Erythroblast (primary cell): Measurements from ENCODE around the gene ATP6V1A.
"Not testable (repeated sequence)": the region's sequence is repeated elsewhere in the genome, so short reads cannot be mapped to it uniquely, and the experiment has no call there.

Source experiments
- DNase-seq, 2 experiments: peaks; one replicate each; lab custom pipeline; 2025; lab: John Stamatoyannopoulos, UW
- GATA1 ChIP-seq: IDR thresholded peaks from 2 replicates; pipeline ENCODE4 v1.6.1; 2011; ENCODE audit warnings: low read depth, mild to moderate bottlenecking, control low read depth, low read length, moderate library complexity
- POLR2A ChIP-seq: IDR thresholded peaks from 2 replicates; pipeline ENCODE4 v1.6.1; 2011; ENCODE audit warnings: mild to moderate bottlenecking, low read length

Gene ATP6V1A

DNA sequence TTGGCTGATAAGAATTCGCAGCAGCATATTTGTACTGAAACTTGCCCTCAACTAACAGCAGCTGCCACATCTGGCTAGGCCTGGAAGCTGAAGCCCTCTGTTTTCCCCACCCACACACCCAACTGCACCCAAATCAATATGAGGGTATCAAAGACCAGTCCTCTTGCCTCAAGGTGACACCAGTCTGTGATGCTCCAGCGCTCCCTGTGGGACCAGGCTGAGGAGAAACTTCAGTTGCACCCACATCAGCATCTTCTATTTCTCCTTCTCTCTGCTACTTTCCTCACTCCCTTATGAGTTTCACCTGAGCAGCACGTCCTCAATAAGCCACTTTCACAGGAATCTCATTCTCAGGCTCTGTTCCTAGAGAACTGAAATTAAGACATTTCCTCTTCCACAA lies 73.0 kb downstream of the ATP6V1A start:
- no peak for TF ChIP-seq GATA1
- no peak for DNase-seq

GRCh38 chr3:113825090-113825489 lies 78.3 kb downstream of the ATP6V1A start:
- DNase-seq: no peak
- TF ChIP-seq GATA1: no peak
- TF ChIP-seq POLR2A: no peak

- no peak for DNase-seq
- TF ChIP-seq GATA1: no peak
- TF ChIP-seq POLR2A: no peak
Observed at GRCh38 chr3:113828600-113828999, 81.8 kb downstream of the ATP6V1A start.

DNA sequence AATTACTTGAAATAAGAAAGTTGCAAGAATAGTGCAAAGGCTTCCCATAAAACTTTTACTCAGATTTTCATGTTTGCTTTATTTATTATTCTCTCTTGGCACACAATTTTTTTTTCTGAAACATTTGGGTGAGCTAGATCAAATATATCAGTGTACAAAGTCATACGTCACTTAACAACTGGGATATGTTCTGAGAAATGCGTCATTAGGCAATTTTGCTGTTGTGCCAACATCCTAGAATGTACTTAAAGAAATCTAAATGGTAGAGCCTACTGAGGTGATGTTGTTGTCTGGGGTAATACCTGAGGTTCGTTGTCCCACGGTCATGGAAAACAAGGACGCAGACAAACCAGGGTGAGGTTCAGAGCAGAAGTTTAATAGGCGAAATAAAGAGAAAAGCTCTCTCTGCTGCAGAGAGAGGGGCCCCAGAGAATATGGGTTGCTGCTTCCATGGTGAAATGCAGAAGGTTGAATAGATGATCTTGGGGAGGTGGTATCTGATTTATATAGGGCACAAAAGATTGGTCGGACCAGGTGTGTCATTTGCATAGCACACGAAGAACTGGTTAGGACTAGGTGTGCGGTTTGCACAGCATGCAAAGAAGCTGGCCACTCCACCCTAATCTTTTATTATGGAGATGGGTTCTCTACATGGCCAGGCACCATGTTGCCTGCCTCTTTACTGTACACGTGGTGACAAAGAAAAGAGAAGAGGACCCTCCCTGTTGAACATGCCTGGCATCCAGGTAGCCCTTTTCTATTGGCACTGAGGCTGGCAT lies 82.9 kb downstream of the ATP6V1A start:
- DNase-seq: no peak
- TF ChIP-seq GATA1 (no peak), POLR2A (no peak)

DNA sequence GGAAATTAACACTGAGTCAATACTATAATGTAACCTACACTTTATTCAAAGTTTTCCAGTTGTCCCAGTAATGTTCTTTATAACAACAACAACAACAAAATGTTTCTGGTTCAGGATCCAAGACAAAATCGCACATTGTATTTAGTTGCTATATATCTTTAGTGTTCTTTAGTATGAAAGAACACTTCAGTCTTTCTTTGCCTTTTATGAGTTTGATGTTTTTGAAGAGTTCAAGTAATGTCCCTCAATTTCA lies 84.2 kb downstream of the ATP6V1A start:
- TF ChIP-seq POLR2A (no peak), GATA1 (no peak)
- no peak for DNase-seq

- TF ChIP-seq POLR2A (no peak), GATA1 (no peak)
- DNase-seq: no peak
Observed at GRCh38 chr3:113832477-113833164, 85.8 kb downstream of the ATP6V1A start.

- no peak for TF ChIP-seq GATA1
- TF ChIP-seq POLR2A: no peak
- no peak for DNase-seq
Observed at GRCh38 chr3:113834983-113835382, 88.1 kb downstream of the ATP6V1A start.

- TF ChIP-seq GATA1 (no peak), POLR2A (no peak)
- peak; percentile 88 to 92 for DNase-seq
Observed at GRCh38 chr3:113838631-113839209, 91.9 kb downstream of the ATP6V1A start, which contains the start of gene GRAMD1C. GRAMD1C (plus strand) TSS chr3:113838788; CDS start chr3:113838910, 122 bp downstream.

GRCh38 chr3:113839551-113839950 lies 92.7 kb downstream of the ATP6V1A start:
- no peak for DNase-seq
- TF ChIP-seq POLR2A: no peak
- TF ChIP-seq GATA1: no peak

DNA sequence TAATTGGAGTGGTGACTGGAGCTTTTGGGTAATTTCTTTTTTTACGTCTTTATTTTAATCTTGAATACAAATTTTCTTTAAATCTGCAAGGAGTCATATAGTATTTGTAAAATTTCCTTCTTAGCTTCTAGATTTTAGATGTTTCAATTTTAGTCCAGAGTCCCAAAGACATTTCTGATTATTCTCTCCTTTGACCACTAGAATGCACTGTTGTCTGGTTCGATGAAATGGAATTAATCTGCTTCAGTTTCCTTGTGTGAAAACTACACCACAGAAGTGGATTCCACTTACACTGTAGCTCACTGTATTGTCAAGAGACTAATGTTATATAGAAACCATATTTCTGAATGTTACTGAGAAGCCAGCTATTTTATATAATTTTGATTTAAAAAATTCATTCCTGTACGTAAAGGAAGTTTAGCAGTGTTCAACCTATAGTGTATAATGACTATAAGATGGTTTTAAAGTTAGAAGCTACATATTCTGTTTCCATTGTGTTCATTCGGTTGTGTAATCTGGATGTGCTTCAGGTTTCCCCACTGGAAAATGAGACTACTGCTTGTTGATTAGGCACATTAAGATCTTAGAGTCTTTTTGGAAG lies 97.9 kb downstream of the ATP6V1A start:
- TF ChIP-seq GATA1 (no peak), POLR2A (no peak)
- peak; percentile 19 to 35 for DNase-seq

GRCh38 chr3:113847247-113847646 lies 100.4 kb downstream of the ATP6V1A start:
- TF ChIP-seq POLR2A: no peak
- no peak for TF ChIP-seq GATA1

GRCh38 chr3:113847664-113848461 lies 101.0 kb downstream of the ATP6V1A start:
- DNase-seq: no peak
- no peak for TF ChIP-seq POLR2A
- TF ChIP-seq GATA1: no peak

More at GRCh38 chr3:113847247-113847646, 100.4 kb downstream of the ATP6V1A start:
- no peak for DNase-seq

- not testable (repeated sequence) for DNase-seq
Observed at GRCh38 chr3:113849071-113849470, 102.2 kb downstream of the ATP6V1A start.

- not testable (repeated sequence) for DNase-seq
Observed at GRCh38 chr3:113849841-113850240, 103.0 kb downstream of the ATP6V1A start.

DNA sequence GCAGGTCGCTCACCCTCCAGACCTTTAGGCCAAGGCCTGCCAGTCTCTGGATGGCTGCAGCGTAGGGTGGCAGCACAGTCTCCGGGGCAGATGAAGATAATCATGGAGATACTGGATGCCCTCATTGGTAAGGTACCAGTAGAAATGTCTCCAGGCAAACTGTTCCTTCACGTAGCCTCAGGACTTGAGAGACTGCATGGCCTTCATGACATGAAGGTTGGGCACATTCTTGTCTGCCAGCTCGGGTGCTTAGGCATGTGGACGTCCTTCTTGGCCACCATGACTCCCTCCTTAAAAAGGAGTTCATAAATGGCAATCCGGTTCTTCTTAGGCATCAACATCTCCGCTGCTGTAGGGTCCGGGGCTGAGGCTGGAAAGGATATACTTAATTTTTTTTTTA lies 103.6 kb downstream of the ATP6V1A start:
- not testable (repeated sequence) for DNase-seq
